HepG2 (cell line): ENCODE results near the gene TFDP2. TPM values are rescaled to one million over a fixed set of nuclear protein-coding genes. Genes with fewer than 3 reads are reported as not detected.

Experiments used
- ATAC-seq: fragments of 200-7000 bp; cut with Tn5 transposase; 3 replicates; pipeline ENCODE4 v1.9.1; 2020; ENCODE audit warnings: mild to moderate bottlenecking, moderate library complexity
- BruUV-seq: library from RNA; stranded (reverse); fragments of 400-500 nt; replicated peaks from 2 replicates; lab custom pipeline; 2021; lab: Mats Ljungman, UMichigan
- CTCF ChIA-PET: fragments of 300-600 bp; formaldehyde crosslinking; extraction: SDS; loops from one replicate; lab custom pipeline; 2021; ENCODE audit warnings: low total read pairs, inconsistent platforms, low intra/inter-chr PET ratio; lab: Yijun Ruan, JAX
- POLR2A ChIA-PET: fragments of 350-600 bp; sonication (Branson Sonifier 250); formaldehyde crosslinking; loops from one replicate; lab custom pipeline; 2020; ENCODE audit warnings: antibody characterized with exemption, inconsistent platforms; lab: Yijun Ruan, JAX
- DNase-seq: peaks from one replicate; pipeline ENCODE4 v3.0.0-alpha.2; 2015; ENCODE audit warnings: low spot score
- FAIRE-seq: peaks from 3 replicates; lab custom pipeline; 2011; peaks lifted over from hg19 to GRCh38; lab: Jason Lieb, UNC
- H2AFZ ChIP-seq: one replicate; pipeline ENCODE4 v1.6.1; 2011; ENCODE audit warnings: low read length, inconsistent platforms
- H3K27ac ChIP-seq: fragments of 300-600 bp; 3 replicates; pipeline ENCODE4 v1.8.0; 2011; ENCODE audit warnings: mixed run types, mild to moderate bottlenecking, mixed read lengths, low read length, inconsistent platforms; ENCODE audit not compliant: insufficient read depth; ENCODE audit errors: extremely low read length
- H3K27me3 ChIP-seq, 2 experiments: fragments of 200-600 bp in 1 of 2; 2 replicates in 1 of 2; 3 replicates in 1 of 2; pipeline versions ENCODE4 v1.6.0 to v1.8.0; 2011; ENCODE audit warnings: low read length in 2 of 2, mild to moderate bottlenecking in 2 of 2, moderate library complexity in 2 of 2, inconsistent platforms in 1 of 2; ENCODE audit not compliant: insufficient read depth in 2 of 2, control insufficient read depth in 1 of 2
- H3K36me3 ChIP-seq, 2 experiments: fragments of 200-600 bp in 1 of 2; replicated peaks in 1 of 2; 2 replicates in 1 of 2; 3 replicates in 1 of 2; pipeline versions ENCODE4 v1.5.1 to v1.8.0; 2011; ENCODE audit warnings: low read length in 2 of 2, inconsistent platforms in 1 of 2; ENCODE audit not compliant: insufficient read depth in 2 of 2, control insufficient read depth in 1 of 2
- H3K4me1 ChIP-seq: 2 replicates; pipeline ENCODE4 v1.5.1; 2012; ENCODE audit warnings: low read length, inconsistent platforms; ENCODE audit not compliant: insufficient read depth
- H3K4me2 ChIP-seq: 2 replicates; pipeline ENCODE4 v1.6.0; 2011; ENCODE audit warnings: low read depth, low read length, inconsistent platforms
- H3K4me3 ChIP-seq, 3 experiments: fragments of 200-600 bp in 1 of 3; sonication (generic), shearing (Covaris generic) in 1 of 3; replicated peaks in 1 of 3; 2 replicates each; pipeline ENCODE4 v1.5.1; 2011 to 2016; ENCODE audit warnings: low read length in 3 of 3, inconsistent platforms in 2 of 3, low read depth in 2 of 3, mild to moderate bottlenecking in 2 of 3, control low read depth in 1 of 3, mixed read lengths in 1 of 3; ENCODE audit not compliant: insufficient read depth in 1 of 3
- H3K79me2 ChIP-seq: one replicate; pipeline ENCODE4 v1.6.1; 2011; ENCODE audit warnings: low read length, inconsistent platforms; ENCODE audit not compliant: insufficient read depth
- H3K9ac ChIP-seq: 2 replicates; pipeline ENCODE4 v1.6.0; 2011; ENCODE audit warnings: mild to moderate bottlenecking, low read depth, low read length, inconsistent platforms; ENCODE audit not compliant: insufficient read depth
- H3K9me3 ChIP-seq: 2 replicates; pipeline ENCODE4 v1.5.1; 2012; ENCODE audit warnings: mild to moderate bottlenecking, low read length
- H4K20me1 ChIP-seq: 2 replicates; pipeline ENCODE4 v1.6.0; 2011; ENCODE audit warnings: inconsistent platforms, mild to moderate bottlenecking, low read length, moderate library complexity; ENCODE audit not compliant: insufficient read depth
- DPF2 ChIP-seq: sonication (generic); formaldehyde crosslinking; IDR thresholded peaks from 2 replicates; pipeline ENCODE4 v1.4.0; 2020; ENCODE audit warnings: mild to moderate bottlenecking, low read depth, missing genetic modification reagents, borderline replicate concordance
- ETV6 ChIP-seq: sonication (generic); formaldehyde crosslinking; conservative IDR thresholded peaks from 2 replicates; pipeline ENCODE4 v1.4.0; 2020; ENCODE audit warnings: missing genetic modification reagents
- FOXK1 ChIP-seq: sonication (generic); formaldehyde crosslinking; IDR thresholded peaks from 2 replicates; pipeline ENCODE4 v1.4.0; 2020; ENCODE audit warnings: low read depth, missing genetic modification reagents, borderline replicate concordance
- HNRNPLL ChIP-seq: fragments of 200-400 bp; formaldehyde crosslinking; IDR thresholded peaks from 2 replicates; pipeline ENCODE4 v1.6.1; 2017; ENCODE audit warnings: mild to moderate bottlenecking, low read depth, low read length; ENCODE audit not compliant: poor library complexity, severe bottlenecking
- NR2F1 ChIP-seq, 2 experiments: fragments of 450-650 bp in 1 of 2; formaldehyde crosslinking in 1 of 2; IDR thresholded peaks; 2 replicates each; pipeline versions ENCODE4 v1.5.0 to v1.6.1; 2016 to 2020; ENCODE audit warnings: mild to moderate bottlenecking in 1 of 2, missing compliant biosample characterization in 1 of 2, missing genetic modification reagents in 1 of 2, moderate library complexity in 1 of 2
- SIX1 ChIP-seq: sonication (generic); formaldehyde crosslinking; IDR thresholded peaks from 2 replicates; pipeline ENCODE4 v1.4.0; 2020; ENCODE audit warnings: missing genetic modification reagents, borderline replicate concordance
- XRCC5 ChIP-seq: fragments of 200-400 bp; formaldehyde crosslinking; optimal IDR thresholded peaks from 2 replicates; pipeline ENCODE3; 2017; ENCODE audit warnings: mild to moderate bottlenecking, low read length
- ZBTB7A ChIP-seq: sonication (generic); formaldehyde crosslinking; IDR thresholded peaks from 2 replicates; pipeline ENCODE4 v1.8.0; 2022; ENCODE audit warnings: mild to moderate bottlenecking, missing genetic modification reagents
- ZNF17 ChIP-seq: sonication (generic); formaldehyde crosslinking; IDR thresholded peaks from 2 replicates; pipeline ENCODE4 v1.5.0; 2020; ENCODE audit warnings: mild to moderate bottlenecking, missing genetic modification reagents
- ZNF546 ChIP-seq: sonication (generic); formaldehyde crosslinking; conservative IDR thresholded peaks from 2 replicates; pipeline ENCODE4 v1.8.1; 2023; ENCODE audit warnings: mild to moderate bottlenecking, missing genetic modification reagents
- WGBS: methylation state at CpG from one replicate; pipeline ENCODE4 v1.1.6; 2017; ENCODE audit warnings: low lambda C conversion rate; 5-methylcytosine and 5-hydroxymethylcytosine counted together
- in situ Hi-C: cut with HindIII; loops from 2 replicates; pipeline ENCODE4 v1.10.0; 2017; ENCODE audit warnings: low pct_unique_long_range_greater_than_20kb; ENCODE audit not compliant: extremely low pct_ligation_motif_present
- intact Hi-C: fragments of 100-400 bp; cut with micrococcal nuclease; formaldehyde crosslinking; loops from one replicate; pipeline ENCODE4 v1.10.0; 2022; ENCODE audit not compliant: unreplicated experiment
- polyA plus RNA-seq, 8 experiments: library from polyadenylated mRNA; depleted of rRNA in 3 of 8; stranded (reverse) in 7 of 8; unstranded in 1 of 8; fragments of >200 nt; fragmentation: Illumina TruSeq in 4 of 8; extraction: Trizol in 4 of 8; gene quantifications; 2 replicates each; pipeline versions ENCODE4 v1.2.1 to v1.2.3, GENCODE V29; 2011 to 2016; ENCODE audit warnings: low read depth in 4 of 8, missing spikeins in 1 of 8, mixed read lengths in 1 of 8; ENCODE audit not compliant: insufficient read depth in 1 of 8
- total RNA-seq, 5 experiments: library from RNA; depleted of rRNA; stranded (reverse); fragments of >200 nt; fragmentation: Illumina TruSeq; extraction: Trizol; gene quantifications; 2 replicates each; pipeline ENCODE4 v1.2.3, GENCODE V29; 2016; ENCODE audit warnings: low read depth in 1 of 5
- TF ChIP-seq, protein P1 (sequence below): sonication (generic); formaldehyde crosslinking; IDR thresholded peaks from 2 replicates; pipeline ENCODE4 v1.8.0; 2022; ENCODE audit warnings: missing genetic modification reagents, mild to moderate bottlenecking, inconsistent platforms, borderline replicate concordance

TFDP2 gene
- total and polyA plus RNA-seq, 2 of the 13 experiments (the other 11 are each of a cell fraction or from before 2014, with no cell fraction given): 17.9 to 37.4 TPM

DNA sequence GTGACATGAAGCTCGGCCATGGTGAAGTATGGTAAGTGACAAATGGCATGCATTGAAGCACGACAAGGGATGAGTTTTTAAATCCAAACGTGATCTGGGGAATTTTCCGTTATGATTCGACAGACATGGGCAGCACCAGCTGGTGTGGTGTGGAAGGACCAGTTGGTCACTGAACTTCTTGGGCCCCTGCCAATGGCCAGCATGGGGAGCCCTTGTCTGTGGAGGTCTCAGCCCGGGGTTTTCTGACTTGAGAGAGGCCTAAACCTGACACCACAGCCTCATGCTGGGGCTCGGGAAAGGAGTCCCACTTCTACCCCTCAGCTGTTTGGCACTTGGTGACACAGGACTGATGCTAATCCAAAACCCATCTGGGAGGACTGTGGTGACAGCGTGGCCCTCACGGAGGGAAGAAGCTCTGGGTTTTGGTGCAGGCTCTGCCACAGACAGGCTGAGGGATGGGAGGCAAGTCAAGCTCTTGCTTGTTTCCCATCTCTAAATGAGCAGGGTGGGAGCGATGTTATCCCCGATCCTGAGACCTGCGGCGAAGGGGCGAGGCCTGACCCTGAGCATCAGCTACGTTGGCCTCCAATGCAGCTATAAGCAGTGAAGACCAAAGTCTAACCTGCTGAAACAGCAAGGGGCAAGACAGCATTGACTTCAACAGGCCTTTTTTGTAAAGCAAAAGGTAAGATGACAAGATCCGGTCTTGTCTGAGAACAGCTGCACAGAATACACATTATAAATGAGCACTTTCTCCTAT, 203.4 kb downstream of the TFDP2 start:
- BruUV-seq: no TSS peak
- H3K36me3 ChIP-seq: no peaks in the 10 kb centered on the region
- no peak overlapping the region for H3K9ac ChIP-seq
- DNase-seq (no peak), ATAC-seq (no peak), FAIRE-seq (no peak)
- no peaks in the 10 kb centered on the region for H3K27me3 ChIP-seq
- no peak overlapping the region for H3K27ac ChIP-seq
- in situ Hi-C loops (no loop called here), intact Hi-C loops (no loop called here)
- H3K4me1 ChIP-seq: peaks cover 15% of the 10 kb centered on the region
- H3K79me2 ChIP-seq: no peaks in the 10 kb centered on the region
- no peak overlapping the region for H2AFZ ChIP-seq
- CTCF ChIA-PET: no interaction called here
- TF ChIP-seq DPF2 (CRISPR knock-in tag) (no peak), SIX1 (CRISPR knock-in tag) (no peak), XRCC5 (no peak), ZNF17 (CRISPR knock-in tag) (no peak), ETV6 (no peak), HNRNPLL (no peak), ZNF546 (CRISPR knock-in tag) (no peak), NR2F1 (CRISPR knock-in tag; IDR thresholded peaks at IDR 0.05) (no peak), FOXK1 (CRISPR knock-in tag) (no peak), ZBTB7A (no peak)
- TF ChIP-seq, protein P1, sequence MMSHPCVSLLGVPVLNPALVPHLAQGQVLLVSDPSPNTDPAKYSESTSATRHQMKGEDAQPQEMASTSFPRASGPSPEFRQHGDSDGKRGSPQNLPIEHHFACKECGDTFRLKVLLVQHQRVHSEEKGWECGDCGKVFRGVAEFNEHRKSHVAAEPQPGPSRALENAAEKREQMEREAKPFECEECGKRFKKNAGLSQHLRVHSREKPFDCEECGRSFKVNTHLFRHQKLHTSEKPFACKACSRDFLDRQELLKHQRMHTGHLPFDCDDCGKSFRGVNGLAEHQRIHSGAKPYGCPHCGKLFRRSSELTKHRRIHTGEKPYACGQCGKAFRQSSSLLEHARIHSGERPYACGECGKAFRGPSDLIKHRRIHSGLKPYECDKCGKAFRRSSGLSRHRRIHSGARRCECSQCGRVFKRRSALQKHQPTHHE: no peak
- 87% methylated on average over 12 of the region's 16 CpGs for WGBS
- no peaks in the 10 kb centered on the region for H3K9me3 ChIP-seq
- H3K4me3 ChIP-seq: no peak overlapping the region
- no peaks in the 10 kb centered on the region for H4K20me1 ChIP-seq
- H3K4me2 ChIP-seq: no peak overlapping the region
- POLR2A ChIA-PET: no interaction called here
